HFFc6 (cell line): Measurements from ENCODE around the gene ME3. TPM values are rescaled to one million over a fixed set of nuclear protein-coding genes. Genes with fewer than 3 reads are reported as not detected.

Experiments
- DNase-seq: peaks from one replicate; pipeline ENCODE4 v3.0.0-alpha.2; 2018
- H3K27ac Mint-ChIP-seq: 2 replicates; pipeline ENCODE4 v1.8.0; 2020; ENCODE audit warnings: mild to moderate bottlenecking, mixed read lengths
- H3K27me3 Mint-ChIP-seq: 2 replicates; pipeline ENCODE4 v1.8.0; 2021; ENCODE audit warnings: mild to moderate bottlenecking, moderate library complexity, mixed read lengths; ENCODE audit not compliant: insufficient read depth
- H3K36me3 Mint-ChIP-seq: 2 replicates; pipeline ENCODE4 v1.8.0; 2021; ENCODE audit warnings: low read depth, mixed read lengths
- H3K4me1 Mint-ChIP-seq: 2 replicates; pipeline ENCODE4 v1.8.0; 2020; ENCODE audit warnings: low read depth, mixed read lengths
- H3K4me3 Mint-ChIP-seq: 2 replicates; pipeline ENCODE4 v1.8.0; 2020; ENCODE audit warnings: mild to moderate bottlenecking, moderate library complexity, mixed read lengths
- H3K9me3 Mint-ChIP-seq: 2 replicates; pipeline ENCODE4 v1.8.0; 2020; ENCODE audit warnings: mild to moderate bottlenecking, mixed read lengths
- CTCF ChIP-seq: fragments of 200-600 bp; sonication (generic); IDR thresholded peaks from 2 replicates; pipeline ENCODE4 v1.5.0; 2021; ENCODE audit warnings: antibody characterized with exemption, mild to moderate bottlenecking
- total RNA-seq, 6 experiments: library from RNA; stranded (reverse); fragmentation: NEBNext Ultra II Directional; extraction: Animal tissue kit (Norgen Biotek cat#: 25700); gene quantifications; 2 replicates in 1 of 6; 3 replicates in 5 of 6; pipeline ENCODE4 v1.2.3, GENCODE V29; 2021

Gene ME3
- total RNA-seq, 6 experiments from 2014 or later, result 3.5 to 8.6 (median 6.6) TPM

- Mint-ChIP-seq H3K4me3 (no peak overlapping the region), H3K36me3 (no peaks in the 10 kb centered on the region), H3K4me1 (peaks cover 68% of the 10 kb centered on the region), H3K27me3 (no peaks in the 10 kb centered on the region), H3K27ac (peak overlapping the region; percentile 64; the same call in 1 of the 2 replicates), H3K9me3 (no peaks in the 10 kb centered on the region)
- TF ChIP-seq CTCF, result no peak
- no peak for DNase-seq
Observed at GRCh38 chr11:86518211-86518610, 154.2 kb downstream of the ME3 start.

- Mint-ChIP-seq H3K27ac (no peak overlapping the region), H3K36me3 (no peaks in the 10 kb centered on the region), H3K4me1 (peaks cover 62% of the 10 kb centered on the region), H3K27me3 (no peaks in the 10 kb centered on the region), H3K9me3 (no peaks in the 10 kb centered on the region), H3K4me3 (no peak overlapping the region)
- no peak for TF ChIP-seq CTCF
- no peak for DNase-seq
Observed at GRCh38 chr11:86517557-86517956, 154.9 kb downstream of the ME3 start.

- H3K9me3 Mint-ChIP-seq, result no peaks in the 10 kb centered on the region
- H3K27ac Mint-ChIP-seq, result peak overlapping the region; percentile 71
- H3K4me1 Mint-ChIP-seq, result peaks cover 60% of the 10 kb centered on the region
- no peaks in the 10 kb centered on the region for H3K27me3 Mint-ChIP-seq
- peak; percentile 90 for DNase-seq
- TF ChIP-seq CTCF, result no peak
- H3K36me3 Mint-ChIP-seq, result no peaks in the 10 kb centered on the region
- peak overlapping the region; percentile 24; the same call in 1 of the 2 replicates for H3K4me3 Mint-ChIP-seq
Observed at GRCh38 chr11:86515297-86516094, 156.9 kb downstream of the ME3 start.

GRCh38 chr11:86514453-86514852 is 158.0 kb downstream of the ME3 start:
- Mint-ChIP-seq H3K9me3 (no peaks in the 10 kb centered on the region), H3K36me3 (no peaks in the 10 kb centered on the region), H3K4me3 (no peak overlapping the region), H3K27ac (no peak overlapping the region), H3K4me1 (peaks cover 49% of the 10 kb centered on the region), H3K27me3 (no peaks in the 10 kb centered on the region)
- TF ChIP-seq CTCF, result no peak
- DNase-seq, result no peak

- TF ChIP-seq CTCF, result no peak
- Mint-ChIP-seq H3K27ac (no peak overlapping the region), H3K27me3 (no peaks in the 10 kb centered on the region), H3K9me3 (no peaks in the 10 kb centered on the region), H3K36me3 (no peaks in the 10 kb centered on the region), H3K4me3 (no peak overlapping the region), H3K4me1 (peaks cover 43% of the 10 kb centered on the region)
- DNase-seq, result no peak
Observed at GRCh38 chr11:86513746-86514373, 158.6 kb downstream of the ME3 start.
